Measurements from ENCODE around the gene OR5H2. TPM values are rescaled to one million over a fixed set of nuclear protein-coding genes. Genes with fewer than 3 reads are reported as not detected.

The OR5H2 gene
- total and polyA plus RNA-seq, 2 donors (not counting 1 experiment from before 2014, with no cell fraction given), result not detected

GRCh38 chr3:98322101-98322500, 39.8 kb downstream of the OR5H2 start:
- intact Hi-C loops (cut with micrococcal nuclease), result loop anchor here (10.0 kb wide), 1 partner anchor 527 kb away; no protein-coding TSS in a partner anchor
- CTCF ChIA-PET, result no interaction called here
- H3K9me3 Mint-ChIP-seq (ENCODE audit: insufficient read depth), result no peaks in the 10 kb centered on the region

GRCh38 chr3:98322686-98323085, 40.4 kb downstream of the OR5H2 start:
- TF ChIP-seq CTCF (IDR thresholded peaks at IDR 0.05) (no peak), EZH2 (IDR thresholded peaks at IDR 0.05; ENCODE audit: borderline replicate concordance, insufficient read depth, low read depth, low read length, poor library complexity, severe bottlenecking) (no peak)
- Histone ChIP-seq H3K9me3 (ENCODE audit: control extremely low read depth in 1 of 3, control insufficient read depth in 2 of 3, insufficient read depth in 1 of 3, low read length in 2 of 3) (no peaks in the 10 kb centered on the region), H3K4me1 (ENCODE audit: control insufficient read depth in 2 of 2, insufficient read depth in 2 of 2, low read length in 2 of 2) (no peaks in the 10 kb centered on the region), H4K20me1 (ENCODE audit: control insufficient read depth, insufficient read depth, low read length, poor library complexity, severe bottlenecking) (no peaks in the 10 kb centered on the region), H3K27ac (ENCODE audit: low read length in 2 of 2) (no peak overlapping the region), H2AFZ (ENCODE audit: insufficient read depth, low read depth, low read length, poor library complexity, severe bottlenecking) (no peak overlapping the region), H3K4me3 (ENCODE audit: control extremely low read depth in 1 of 5, extremely low read depth in 1 of 5, insufficient read depth in 1 of 5, low read depth in 2 of 5, low read length in 4 of 5) (no peak overlapping the region), H3K4me2 (replicated peaks; ENCODE audit: low read depth, low read length, poor library complexity, severe bottlenecking) (no peak overlapping the region), H3K9ac (ENCODE audit: low read length) (no peak overlapping the region), H3K27me3 (replicated peaks in 1 of 4; ENCODE audit: control extremely low read depth in 1 of 4, control insufficient read depth in 3 of 4, insufficient read depth in 4 of 4, low read length in 3 of 4) (no peaks in the 10 kb centered on the region), H3K79me2 (ENCODE audit: control insufficient read depth, insufficient read depth, low read length) (no peaks in the 10 kb centered on the region), H3K36me3 (replicated peaks in 1 of 2; ENCODE audit: control extremely low read depth in 1 of 2, control insufficient read depth in 1 of 2, extremely low read depth in 1 of 2, insufficient read depth in 2 of 2, low read length in 1 of 2) (no peaks in the 10 kb centered on the region)
- peaks cover 3% of the 10 kb centered on the region for H3K27me3 Mint-ChIP-seq
- 100% methylated on average over 1 of the region's 2 CpGs for WGBS (ENCODE audit: insufficient coverage)
- H3K27ac Mint-ChIP-seq, result no peak overlapping the region
- intact Hi-C loops (cut with micrococcal nuclease), result loop anchor here (10.0 kb wide), 1 partner anchor 528 kb away; no protein-coding TSS in a partner anchor
- POLR2A ChIA-PET, result no interaction called here
- H3K9me3 Mint-ChIP-seq (ENCODE audit: insufficient read depth), result no peaks in the 10 kb centered on the region
- CTCF ChIA-PET, result no interaction called here
- ATAC-seq (ENCODE audit: low read depth) (no peak), DNase-seq (no peak)
- H3K4me1 Mint-ChIP-seq, result no peaks in the 10 kb centered on the region
- no peak overlapping the region for H3K4me3 Mint-ChIP-seq

More at GRCh38 chr3:98322101-98322500, 39.8 kb downstream of the OR5H2 start:
- Mint-ChIP-seq H3K4me3 (no peak overlapping the region), H3K27ac (no peak overlapping the region), H3K27me3 (peaks cover 3% of the 10 kb centered on the region), H3K4me1 (no peaks in the 10 kb centered on the region)
- Histone ChIP-seq H3K9me3 (ENCODE audit: control extremely low read depth in 1 of 3, control insufficient read depth in 2 of 3, insufficient read depth in 1 of 3, low read length in 2 of 3) (no peaks in the 10 kb centered on the region), H3K4me3 (ENCODE audit: control extremely low read depth in 1 of 5, extremely low read depth in 1 of 5, insufficient read depth in 1 of 5, low read depth in 2 of 5, low read length in 4 of 5) (no peak overlapping the region), H3K27ac (ENCODE audit: low read length in 2 of 2) (no peak overlapping the region), H3K36me3 (replicated peaks in 1 of 2; ENCODE audit: control extremely low read depth in 1 of 2, control insufficient read depth in 1 of 2, extremely low read depth in 1 of 2, insufficient read depth in 2 of 2, low read length in 1 of 2) (no peaks in the 10 kb centered on the region), H3K4me2 (replicated peaks; ENCODE audit: low read depth, low read length, poor library complexity, severe bottlenecking) (no peak overlapping the region), H3K79me2 (ENCODE audit: control insufficient read depth, insufficient read depth, low read length) (no peaks in the 10 kb centered on the region), H2AFZ (ENCODE audit: insufficient read depth, low read depth, low read length, poor library complexity, severe bottlenecking) (no peak overlapping the region), H4K20me1 (ENCODE audit: control insufficient read depth, insufficient read depth, low read length, poor library complexity, severe bottlenecking) (no peaks in the 10 kb centered on the region), H3K4me1 (ENCODE audit: control insufficient read depth in 2 of 2, insufficient read depth in 2 of 2, low read length in 2 of 2) (no peaks in the 10 kb centered on the region), H3K9ac (ENCODE audit: low read length) (no peak overlapping the region), H3K27me3 (replicated peaks in 1 of 4; ENCODE audit: control extremely low read depth in 1 of 4, control insufficient read depth in 3 of 4, insufficient read depth in 4 of 4, low read length in 3 of 4) (no peaks in the 10 kb centered on the region)
- ATAC-seq (ENCODE audit: low read depth) (no peak), DNase-seq (no peak)
- TF ChIP-seq CTCF (IDR thresholded peaks at IDR 0.05) (no peak), EZH2 (IDR thresholded peaks at IDR 0.05; ENCODE audit: borderline replicate concordance, insufficient read depth, low read depth, low read length, poor library complexity, severe bottlenecking) (no peak)
- POLR2A ChIA-PET, result no interaction called here
- WGBS (ENCODE audit: insufficient coverage), result no CpG with 5 or more reads among the region's 2 CpGs
